Epithelial cell of esophagus (primary cell): ENCODE data around the gene JARID2.
A peak's percentile ranks its signal among the peaks of the same experiment; 100 is the strongest.

ENCODE experiments used
- DNase-seq: peaks from one replicate; pipeline ENCODE4 v3.0.0; 2010; ENCODE audit warnings: low read depth
- H3K4me3 ChIP-seq: 2 replicates; pipeline ENCODE4 v1.5.1; 2011; ENCODE audit warnings: mild to moderate bottlenecking, low read length, control low read depth
- CTCF ChIP-seq: IDR thresholded peaks from 2 replicates; pipeline ENCODE4 v1.5.1; 2011; ENCODE audit warnings: low read depth, mild to moderate bottlenecking, low read length, control low read depth, inconsistent platforms; ENCODE audit not compliant: insufficient read depth; ENCODE audit errors: missing control alignments

JARID2 gene

GRCh38 chr6:15252195-15252594 lies 6.3 kb downstream of the JARID2 start:
- H3K4me3 ChIP-seq = no peak overlapping the region
- DNase-seq = no peak
- no peak for TF ChIP-seq CTCF

- no peak for TF ChIP-seq CTCF
- no peak overlapping the region for H3K4me3 ChIP-seq
- no peak for DNase-seq
Observed at GRCh38 chr6:15253203-15254022, 7.5 kb downstream of the JARID2 start.

- H3K4me3 ChIP-seq = no peak overlapping the region
- TF ChIP-seq CTCF = peak; percentile 27
- peak; percentile 50 for DNase-seq
Observed at GRCh38 chr6:15254070-15254975, 8.5 kb downstream of the JARID2 start.

DNA sequence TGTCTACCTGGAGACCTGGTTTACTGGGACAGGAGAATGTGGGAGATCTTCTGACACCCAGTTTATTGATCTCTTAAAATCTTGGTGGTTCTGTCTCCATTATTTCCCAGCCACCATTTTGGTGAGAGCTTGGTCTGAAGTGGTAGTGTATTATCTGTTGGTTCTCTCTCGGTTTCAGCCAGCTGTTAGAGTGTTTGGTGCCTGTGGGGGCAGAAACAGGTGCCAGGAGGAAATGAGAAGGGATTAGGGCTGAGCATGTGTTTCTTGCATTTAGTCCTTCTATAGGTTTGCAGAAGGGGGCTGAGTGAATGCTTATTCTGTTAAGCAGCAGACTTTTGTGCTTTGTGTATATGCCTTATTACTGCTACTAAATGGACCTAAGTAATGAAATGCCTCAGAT lies 9.6 kb downstream of the JARID2 start:
- TF ChIP-seq CTCF = no peak
- no peak for DNase-seq
- no peak overlapping the region for H3K4me3 ChIP-seq

- TF ChIP-seq CTCF = no peak
- H3K4me3 ChIP-seq = no peak overlapping the region
- peak; percentile 78 for DNase-seq
Observed at GRCh38 chr6:15255909-15256395, 10.1 kb downstream of the JARID2 start.

- TF ChIP-seq CTCF = no peak
- DNase-seq = no peak
- no peak overlapping the region for H3K4me3 ChIP-seq
Observed at GRCh38 chr6:15256538-15257271, 10.8 kb downstream of the JARID2 start.
